Stimulated activated memory B cell treated with anti-CD40 and anti-IgM and Interleukin-4, amounts not matched to agents 10 μg/mL and 1 μg/mL and 100 μg/mL, for 72 hours (primary cell): Measurements from ENCODE around the gene ZBED5.
A peak's percentile ranks its signal among the peaks of the same experiment; 100 is the strongest.
"Not testable (repeated sequence)": the region's sequence is repeated elsewhere in the genome, so short reads cannot be mapped to it uniquely, and the experiment has no call there.

ENCODE experiments used
- ATAC-seq: fragments of 150-1000 bp; cut with Tn5 transposase; 2 replicates; pipeline ENCODE4 v1.10.0; 2021
- H3K27ac Mint-ChIP-seq: one replicate; pipeline ENCODE4 v1.8.0; 2022; ENCODE audit warnings: mild to moderate bottlenecking, mixed read lengths
- H3K27me3 Mint-ChIP-seq: one replicate; pipeline ENCODE4 v1.8.0; 2022; ENCODE audit warnings: mixed read lengths
- H3K36me3 Mint-ChIP-seq: one replicate; pipeline ENCODE4 v1.8.0; 2022; ENCODE audit warnings: mixed read lengths
- H3K4me1 Mint-ChIP-seq: one replicate; pipeline ENCODE4 v1.8.0; 2022; ENCODE audit warnings: mixed read lengths
- H3K4me3 Mint-ChIP-seq: one replicate; pipeline ENCODE4 v1.8.0; 2022; ENCODE audit warnings: mild to moderate bottlenecking, moderate library complexity, mixed read lengths
- H3K9me3 Mint-ChIP-seq: one replicate; pipeline ENCODE4 v1.8.0; 2022; ENCODE audit warnings: mixed read lengths

ZBED5 gene

DNA sequence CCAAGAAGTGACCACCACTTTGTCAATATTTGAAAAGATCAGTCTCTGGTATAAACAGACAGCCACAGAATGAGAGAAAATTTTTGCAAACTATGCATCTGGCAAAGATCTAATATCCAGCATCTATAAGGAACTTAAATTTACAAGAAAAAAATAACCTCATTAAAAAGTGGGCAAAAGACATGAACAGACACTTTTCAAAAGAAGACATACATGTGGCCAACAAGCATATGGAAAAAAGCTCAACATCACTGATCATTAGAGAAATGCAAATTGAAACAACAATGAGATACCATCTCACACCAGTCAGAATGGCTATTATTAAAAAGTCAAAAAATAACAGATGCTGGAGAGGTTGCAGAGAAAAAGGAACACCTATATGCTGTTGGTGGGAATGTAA, 32.2 kb upstream of the ZBED5 start:
- H3K4me3 Mint-ChIP-seq, ATAC-seq, H3K4me1 Mint-ChIP-seq, H3K27ac Mint-ChIP-seq, H3K27me3 Mint-ChIP-seq: not testable (repeated sequence)
- H3K9me3 Mint-ChIP-seq, result peaks cover 12% of the 10 kb centered on the region
- peaks cover 23% of the 10 kb centered on the region for H3K36me3 Mint-ChIP-seq

GRCh38 chr11:10887307-10887706, 29.5 kb upstream of the ZBED5 start:
- Mint-ChIP-seq H3K36me3 (peaks cover 31% of the 10 kb centered on the region), H3K27ac (no peak overlapping the region), H3K27me3 (no peaks in the 10 kb centered on the region), H3K4me3 (no peak overlapping the region), H3K9me3 (peaks cover 12% of the 10 kb centered on the region), H3K4me1 (no peaks in the 10 kb centered on the region)
- ATAC-seq, result no peak

DNA sequence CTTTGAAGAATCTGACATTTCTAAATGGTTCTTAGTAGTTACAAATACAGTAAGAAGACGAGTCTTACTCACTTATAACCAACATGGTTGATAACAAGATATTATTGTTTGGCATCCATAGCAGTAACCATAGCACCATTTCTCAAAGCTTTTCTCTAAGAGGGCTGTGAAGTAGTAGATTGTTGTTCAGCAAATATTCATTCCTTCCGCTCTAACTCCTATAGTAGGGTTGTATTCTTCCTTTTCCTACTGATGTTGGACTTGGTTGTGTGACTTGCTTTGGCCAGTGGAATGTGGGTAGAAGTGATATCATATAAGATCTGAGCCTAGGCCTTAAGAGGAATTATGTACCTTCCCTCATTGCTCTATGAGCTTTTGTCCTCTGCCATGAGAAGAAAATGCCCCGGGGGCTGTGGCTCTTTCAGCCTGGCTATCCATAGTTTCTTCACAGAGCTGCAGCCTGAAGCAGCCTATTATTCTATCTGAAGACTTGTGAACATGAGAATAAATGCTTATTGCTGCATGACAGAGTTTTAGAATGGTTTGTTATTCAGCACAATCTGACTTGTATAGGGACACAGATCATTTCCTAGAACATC, 28.9 kb upstream of the ZBED5 start:
- H3K36me3 Mint-ChIP-seq, result peaks cover 31% of the 10 kb centered on the region
- ATAC-seq, result no peak
- H3K9me3 Mint-ChIP-seq, result peaks cover 12% of the 10 kb centered on the region
- no peak overlapping the region for H3K27ac Mint-ChIP-seq
- no peaks in the 10 kb centered on the region for H3K27me3 Mint-ChIP-seq
- no peaks in the 10 kb centered on the region for H3K4me1 Mint-ChIP-seq
- no peak overlapping the region for H3K4me3 Mint-ChIP-seq

- H3K4me1 Mint-ChIP-seq, result no peaks in the 10 kb centered on the region
- no peaks in the 10 kb centered on the region for H3K27me3 Mint-ChIP-seq
- no peak overlapping the region for H3K4me3 Mint-ChIP-seq
- H3K36me3 Mint-ChIP-seq, result peaks cover 31% of the 10 kb centered on the region
- H3K27ac Mint-ChIP-seq, result no peak overlapping the region
- peaks cover 7% of the 10 kb centered on the region for H3K9me3 Mint-ChIP-seq
- no peak for ATAC-seq
Measured at GRCh38 chr11:10885703-10886363, 28.0 kb upstream of the ZBED5 start.

DNA sequence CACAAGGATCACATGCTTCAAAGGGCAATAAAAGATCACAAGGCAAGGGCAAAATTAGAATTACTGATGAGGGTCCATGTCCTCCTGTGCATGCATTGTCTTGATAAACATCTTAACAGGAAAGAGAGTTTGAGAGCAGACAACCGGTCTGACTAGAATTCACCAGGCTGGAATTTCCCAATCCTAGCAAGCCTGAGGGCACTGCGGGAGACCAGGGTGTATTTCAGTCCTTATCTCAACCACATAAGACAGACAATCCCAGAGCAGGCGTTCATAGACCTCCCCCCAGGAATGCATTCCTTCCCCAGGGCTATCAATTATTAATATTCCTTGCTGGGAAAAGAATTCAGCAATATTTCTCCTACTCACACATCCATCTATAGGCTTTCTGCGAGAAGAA, 26.4 kb upstream of the ZBED5 start:
- peaks cover 17% of the 10 kb centered on the region for H3K36me3 Mint-ChIP-seq
- not testable (repeated sequence) for H3K27me3 Mint-ChIP-seq, H3K4me3 Mint-ChIP-seq, ATAC-seq, H3K27ac Mint-ChIP-seq, H3K4me1 Mint-ChIP-seq, H3K9me3 Mint-ChIP-seq

DNA sequence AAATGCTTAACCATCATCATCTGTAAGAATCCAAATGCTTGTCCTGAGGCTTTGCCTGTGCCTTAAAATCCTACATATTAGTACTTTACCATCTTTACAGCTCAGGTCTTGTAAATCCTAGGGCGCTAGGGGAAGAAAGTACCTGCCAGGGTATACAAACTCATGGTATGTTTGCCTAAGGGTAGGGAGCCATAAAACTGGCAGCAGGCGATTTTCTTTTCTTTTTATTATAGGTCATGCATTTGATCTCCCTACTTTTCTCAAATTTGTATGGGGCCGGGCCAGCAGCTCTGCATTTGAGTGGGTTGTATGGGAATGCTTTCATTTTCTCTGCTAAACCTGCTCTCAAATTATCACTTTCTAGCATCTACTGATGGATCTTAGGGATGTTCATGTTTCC, 24.0 kb upstream of the ZBED5 start:
- H3K27me3 Mint-ChIP-seq, result no peaks in the 10 kb centered on the region
- no peak overlapping the region for H3K4me3 Mint-ChIP-seq
- H3K36me3 Mint-ChIP-seq, result peaks cover 19% of the 10 kb centered on the region
- no peaks in the 10 kb centered on the region for H3K9me3 Mint-ChIP-seq
- no peak for ATAC-seq
- H3K4me1 Mint-ChIP-seq, result peaks cover 8% of the 10 kb centered on the region
- H3K27ac Mint-ChIP-seq, result no peak overlapping the region

DNA sequence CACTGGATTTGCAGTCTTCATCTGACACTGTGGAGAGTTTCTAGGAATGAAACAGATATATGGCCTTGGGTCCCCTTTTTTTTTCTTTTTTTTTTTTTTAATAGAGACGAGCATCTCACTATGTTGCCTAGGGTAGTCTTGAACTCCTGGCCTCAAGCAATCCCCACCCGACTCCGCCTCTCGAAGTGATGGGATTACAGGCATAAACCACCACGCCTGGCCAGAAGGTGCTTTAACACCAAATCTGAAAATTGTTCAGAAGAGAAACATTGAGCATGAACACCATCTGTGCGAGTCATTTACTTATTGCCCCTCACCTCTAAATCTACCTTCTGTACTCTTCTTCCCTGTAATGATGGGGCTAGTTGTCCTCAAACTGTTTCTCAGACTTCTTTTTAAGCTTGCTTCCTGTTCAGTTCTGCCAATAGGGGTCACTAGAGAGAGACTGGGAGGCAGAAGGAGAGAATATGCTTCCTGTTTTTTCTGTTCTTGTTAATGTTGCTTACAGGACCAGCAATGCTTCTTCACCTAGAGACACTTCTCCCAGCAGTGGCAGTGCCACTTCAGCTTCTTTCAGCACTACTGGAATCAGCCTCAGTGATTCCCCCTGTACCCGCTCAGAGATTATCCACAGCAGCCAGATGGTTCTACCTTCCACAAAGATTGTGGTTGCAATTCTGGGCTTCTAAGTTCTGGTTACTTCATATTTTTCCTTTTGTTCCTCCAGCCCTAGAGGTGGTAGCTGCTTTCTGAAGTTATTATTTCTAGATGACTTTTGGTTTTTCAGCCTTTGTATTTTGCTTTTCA, 20.8 kb upstream of the ZBED5 start:
- Mint-ChIP-seq H3K9me3 (no peaks in the 10 kb centered on the region), H3K4me1 (peaks cover 8% of the 10 kb centered on the region), H3K4me3 (no peak overlapping the region), H3K27ac (no peak overlapping the region), H3K36me3 (peaks cover 37% of the 10 kb centered on the region), H3K27me3 (no peaks in the 10 kb centered on the region)
- ATAC-seq, result no peak

DNA sequence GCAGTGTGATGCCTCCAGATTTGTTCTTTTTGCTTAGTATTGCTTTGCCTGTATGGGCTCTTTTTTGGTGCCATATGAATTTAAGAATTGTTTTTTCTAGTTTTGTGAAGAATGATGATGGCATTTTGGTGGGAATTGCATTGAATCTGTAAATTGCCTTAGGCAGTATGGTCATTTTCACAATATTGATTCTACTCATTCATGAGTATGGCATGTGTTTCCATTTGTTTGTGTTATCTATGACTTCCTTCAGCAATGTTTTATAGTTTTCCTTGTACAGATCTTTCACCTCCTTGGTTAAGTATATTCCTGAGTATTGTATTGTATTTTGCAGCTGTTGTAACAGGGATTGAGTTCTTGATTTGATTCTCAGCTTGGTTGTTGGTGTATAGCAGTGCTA, 18.3 kb upstream of the ZBED5 start:
- H3K9me3 Mint-ChIP-seq, result peaks cover 8% of the 10 kb centered on the region

GRCh38 chr11:10875430-10876021, 17.7 kb upstream of the ZBED5 start:
- no peaks in the 10 kb centered on the region for H3K27me3 Mint-ChIP-seq
- peaks cover 57% of the 10 kb centered on the region for H3K36me3 Mint-ChIP-seq
- peaks cover 17% of the 10 kb centered on the region for H3K4me1 Mint-ChIP-seq
- ATAC-seq, result no peak
- no peak overlapping the region for H3K27ac Mint-ChIP-seq
- H3K9me3 Mint-ChIP-seq, result peaks cover 8% of the 10 kb centered on the region
- H3K4me3 Mint-ChIP-seq, result no peak overlapping the region

More for the DNA sequence above, 18.3 kb upstream of the ZBED5 start:
- Mint-ChIP-seq H3K4me3 (no peak overlapping the region), H3K27me3 (no peaks in the 10 kb centered on the region), H3K36me3 (peaks cover 54% of the 10 kb centered on the region), H3K27ac (no peak overlapping the region), H3K4me1 (peaks cover 11% of the 10 kb centered on the region)
- ATAC-seq, result no peak

DNA sequence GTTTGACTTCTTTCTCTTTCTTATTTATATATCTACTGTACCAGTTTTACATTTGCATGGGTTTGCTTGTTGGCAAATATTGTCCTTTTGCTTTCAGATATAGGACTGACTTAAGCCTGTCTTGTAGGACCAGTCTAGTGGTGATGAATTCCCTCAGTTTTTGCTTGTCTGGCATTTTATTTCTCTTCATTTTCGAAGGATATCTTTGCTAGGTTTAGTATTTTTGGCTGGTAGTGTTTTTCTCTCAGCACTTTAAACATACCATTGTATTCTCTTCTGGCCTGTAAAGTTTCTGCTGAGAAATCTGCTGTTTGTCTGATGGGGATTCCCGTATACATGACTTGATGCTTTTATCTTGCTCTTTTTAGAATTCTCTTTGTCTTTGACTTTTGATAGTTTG, 14.2 kb upstream of the ZBED5 start:
- H3K27ac Mint-ChIP-seq, result no peak overlapping the region
- H3K36me3 Mint-ChIP-seq, result peaks cover 55% of the 10 kb centered on the region

DNA sequence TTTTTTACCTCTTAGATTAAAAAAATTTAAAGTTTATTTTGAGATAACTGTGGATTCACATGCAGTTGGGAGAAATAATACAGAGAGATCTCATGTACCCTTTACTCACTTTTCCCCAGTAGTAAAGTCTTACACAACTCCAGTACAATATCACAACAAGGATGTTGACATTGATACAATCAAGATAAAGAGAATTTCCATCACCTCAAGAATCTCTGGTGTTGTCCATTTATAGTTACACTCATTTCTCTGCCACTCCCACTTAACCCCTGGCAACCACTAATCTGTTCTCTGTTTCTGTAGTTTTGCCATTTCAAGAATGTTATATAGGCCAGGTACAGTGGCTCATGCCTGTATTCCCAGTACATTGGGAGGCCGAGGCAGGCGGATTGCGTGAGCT, 10.5 kb upstream of the ZBED5 start:
- H3K4me3 Mint-ChIP-seq, result no peak overlapping the region
- peaks cover 13% of the 10 kb centered on the region for H3K9me3 Mint-ChIP-seq
- ATAC-seq, result no peak
- peaks cover 38% of the 10 kb centered on the region for H3K36me3 Mint-ChIP-seq
- peaks cover 21% of the 10 kb centered on the region for H3K4me1 Mint-ChIP-seq
- no peak overlapping the region for H3K27ac Mint-ChIP-seq
- H3K27me3 Mint-ChIP-seq, result no peaks in the 10 kb centered on the region

More for the DNA sequence above, 14.2 kb upstream of the ZBED5 start:
- H3K9me3 Mint-ChIP-seq, result peaks cover 8% of the 10 kb centered on the region
- H3K4me1 Mint-ChIP-seq, result peaks cover 12% of the 10 kb centered on the region
- no peak for ATAC-seq
- H3K4me3 Mint-ChIP-seq, result no peak overlapping the region
- no peaks in the 10 kb centered on the region for H3K27me3 Mint-ChIP-seq

GRCh38 chr11:10866893-10867331, 9.1 kb upstream of the ZBED5 start:
- Mint-ChIP-seq H3K27ac (no peak overlapping the region), H3K27me3 (no peaks in the 10 kb centered on the region), H3K9me3 (peaks cover 5% of the 10 kb centered on the region), H3K36me3 (peaks cover 25% of the 10 kb centered on the region), H3K4me1 (peaks cover 28% of the 10 kb centered on the region), H3K4me3 (no peak overlapping the region)
- no peak for ATAC-seq

DNA sequence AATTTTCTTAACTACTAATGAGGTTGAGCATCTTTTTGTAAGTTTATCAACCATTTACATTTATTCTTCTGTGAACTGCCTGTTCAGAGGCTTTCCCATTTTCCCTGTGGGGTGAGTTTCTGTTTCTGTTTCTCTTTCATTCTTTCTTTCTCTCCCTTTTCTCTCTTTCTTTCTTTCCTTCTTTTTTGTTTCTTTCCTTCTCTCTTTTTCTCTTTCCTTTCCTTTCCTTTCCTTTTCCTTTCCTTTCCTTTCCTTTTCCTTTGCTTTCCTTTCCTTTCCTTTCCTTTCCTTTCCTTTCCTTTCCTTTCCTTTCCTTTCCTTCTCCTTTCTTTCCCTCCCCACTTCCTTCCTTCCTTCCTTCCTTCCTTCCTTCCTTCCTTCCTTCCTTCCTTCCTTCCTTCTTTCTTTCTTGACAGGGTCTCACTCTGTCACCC, 8.0 kb upstream of the ZBED5 start:
- Mint-ChIP-seq H3K27ac (peak overlapping the region; percentile 58), H3K36me3 (peaks cover 19% of the 10 kb centered on the region), H3K9me3 (peaks cover 5% of the 10 kb centered on the region), H3K27me3 (no peaks in the 10 kb centered on the region), H3K4me3 (no peak overlapping the region), H3K4me1 (peaks cover 22% of the 10 kb centered on the region)
- ATAC-seq, result no peak

- peaks cover 25% of the 10 kb centered on the region for H3K4me1 Mint-ChIP-seq
Measured at GRCh38 chr11:10864688-10865087, 6.8 kb upstream of the ZBED5 start.

DNA sequence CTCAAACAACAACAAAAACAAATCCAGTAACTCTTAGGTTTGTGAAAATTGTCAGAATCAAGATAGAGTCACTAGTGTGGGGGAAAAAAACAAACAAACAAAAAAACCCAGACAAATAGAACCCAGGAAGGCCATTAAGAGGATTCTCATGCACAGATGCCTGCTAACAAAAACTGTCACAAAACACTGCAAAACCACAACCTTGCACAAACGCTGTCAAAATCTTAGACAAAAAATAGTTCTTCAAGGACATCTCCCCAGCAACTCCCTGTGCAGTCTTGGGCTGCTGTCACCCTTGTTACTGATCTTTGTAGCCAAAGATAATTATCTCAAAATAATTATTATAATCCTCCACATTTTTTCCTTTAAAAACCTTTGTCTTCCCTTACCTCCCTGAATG, 4.6 kb upstream of the ZBED5 start:
- Mint-ChIP-seq H3K27me3 (no peaks in the 10 kb centered on the region), H3K9me3 (peaks cover 5% of the 10 kb centered on the region), H3K4me3 (no peak overlapping the region), H3K36me3 (peaks cover 13% of the 10 kb centered on the region), H3K27ac (peak overlapping the region; percentile 20), H3K4me1 (peaks cover 25% of the 10 kb centered on the region)
- no peak for ATAC-seq

More at GRCh38 chr11:10864688-10865087, 6.8 kb upstream of the ZBED5 start:
- peaks cover 19% of the 10 kb centered on the region for H3K36me3 Mint-ChIP-seq
- H3K27ac Mint-ChIP-seq, result no peak overlapping the region
- ATAC-seq, result no peak
- no peak overlapping the region for H3K4me3 Mint-ChIP-seq
- no peaks in the 10 kb centered on the region for H3K27me3 Mint-ChIP-seq
- H3K9me3 Mint-ChIP-seq, result peaks cover 5% of the 10 kb centered on the region
